NCI-H1417 treated with DMSO at 0.1 percent for 48 hours (cell line): ENCODE data around the gene PAX4.
A peak's percentile ranks its signal among the peaks of the same experiment; 100 is the strongest.
"Not testable (repeated sequence)": the region's sequence is repeated elsewhere in the genome, so short reads cannot be mapped to it uniquely, and the experiment has no call there.

Source experiments
- DNase-seq: peaks from one replicate; lab custom pipeline; 2025; lab: John Stamatoyannopoulos, UW

Gene PAX4

DNA sequence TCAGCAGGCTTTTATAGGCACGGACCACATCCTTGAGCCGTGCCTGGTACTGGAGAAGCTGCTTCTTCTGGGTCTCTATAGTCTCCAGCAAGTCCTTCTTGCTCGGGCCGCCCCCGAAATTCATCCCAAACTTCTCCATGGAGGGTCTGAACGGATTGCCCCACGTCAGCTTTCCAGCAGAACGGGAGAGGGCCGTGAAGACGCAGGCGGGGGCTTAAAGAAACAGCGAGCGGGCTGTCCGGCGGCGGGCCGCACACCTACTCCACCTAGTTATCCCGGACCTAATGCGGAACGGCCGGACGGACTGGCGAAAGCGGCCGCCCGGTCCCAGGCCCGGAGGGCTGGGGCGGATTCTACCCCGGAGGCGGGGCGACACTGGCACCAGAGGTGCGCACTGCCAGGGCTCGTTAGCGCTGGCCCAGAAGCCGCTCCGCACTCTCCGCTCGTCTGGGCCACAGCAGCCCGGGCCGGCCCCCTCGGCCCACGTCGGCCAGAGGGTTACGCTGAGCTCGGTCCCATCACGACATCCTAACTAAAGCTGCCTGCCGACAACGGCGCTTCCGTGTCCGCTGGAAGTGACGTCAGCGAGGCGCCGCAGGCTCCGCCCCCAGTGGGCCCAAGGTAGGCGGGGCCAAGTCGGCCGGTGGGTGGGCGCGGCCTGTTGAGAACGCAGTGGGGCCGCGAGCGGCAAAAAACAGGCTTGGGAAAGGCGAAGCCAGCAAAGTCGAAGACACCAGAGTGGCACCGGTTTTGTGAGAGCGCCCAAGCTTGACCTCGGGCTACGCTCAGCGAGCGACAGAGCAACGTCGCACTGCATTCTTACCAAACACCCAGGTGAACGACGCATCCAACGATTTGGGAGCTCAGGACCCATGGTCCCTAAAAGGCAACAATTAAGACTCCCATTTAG, 32.6 kb downstream of the PAX4 start, which contains the start of gene GCC1:
TSS of gene GCC1 (minus strand) at position 553 of the 910 bp plus-strand sequence. CDS start at position 139, 414 bp downstream.
- peak; percentile 26 for DNase-seq

DNA sequence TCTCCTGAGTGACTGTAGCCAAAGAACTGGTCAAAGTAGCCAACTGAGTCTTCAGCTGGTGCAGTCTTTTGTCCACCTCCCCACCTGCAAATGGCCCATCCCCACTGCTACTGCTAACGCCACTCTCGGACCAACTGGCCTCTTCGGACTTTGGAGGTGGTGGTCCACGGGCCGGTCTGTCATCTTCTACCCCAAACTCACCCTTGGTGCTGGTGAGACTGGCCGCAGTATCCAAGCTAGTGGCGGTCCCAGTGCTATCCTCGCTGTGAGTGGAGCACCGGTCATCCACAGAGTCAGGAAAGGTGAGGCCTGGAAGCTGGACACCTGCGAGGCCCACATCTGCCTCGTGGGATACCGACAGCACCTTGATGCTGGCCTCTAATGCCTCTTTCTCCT, 33.3 kb downstream of the PAX4 start:
- DNase-seq = no peak

DNA sequence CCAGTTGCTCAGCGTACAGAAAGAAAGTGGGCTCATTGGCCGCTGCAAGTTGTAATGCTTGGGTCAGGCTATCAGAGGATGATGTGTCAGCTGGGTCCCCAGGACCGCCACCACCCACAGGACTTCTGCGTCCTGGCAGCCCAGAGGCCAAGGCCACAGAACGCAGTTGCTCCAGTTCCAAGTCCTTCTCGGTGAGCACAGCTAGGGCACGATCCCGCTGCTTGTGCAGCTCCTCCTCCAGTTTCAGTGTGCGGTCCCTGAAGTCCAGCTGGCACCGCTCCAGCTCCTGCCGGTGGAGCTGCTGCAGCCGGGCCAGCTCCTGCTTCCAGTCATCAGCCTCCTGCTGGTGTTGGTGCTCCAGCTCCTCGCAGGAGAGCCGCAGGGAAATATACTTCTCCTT, 35.6 kb downstream of the PAX4 start:
- DNase-seq = no peak

DNA sequence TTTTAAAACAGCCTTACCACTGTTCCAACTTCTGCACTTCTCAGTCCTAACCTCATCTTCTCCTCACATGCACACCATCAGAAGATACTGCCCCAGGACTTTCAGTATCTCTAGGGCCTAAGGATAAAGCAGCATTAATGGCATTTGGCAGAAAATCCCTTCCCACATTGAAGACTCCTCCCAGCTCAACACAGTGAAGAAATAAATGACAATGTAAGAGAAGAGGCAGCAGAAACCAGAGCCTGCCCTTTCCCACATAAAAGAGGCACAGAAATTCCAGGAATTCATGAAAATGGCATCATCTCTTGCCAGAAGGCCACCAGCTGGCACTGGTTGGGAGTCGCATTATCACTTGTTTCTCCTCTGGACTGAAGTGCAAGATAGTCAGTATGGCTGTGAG, 36.2 kb downstream of the PAX4 start:
- DNase-seq = no peak

DNA sequence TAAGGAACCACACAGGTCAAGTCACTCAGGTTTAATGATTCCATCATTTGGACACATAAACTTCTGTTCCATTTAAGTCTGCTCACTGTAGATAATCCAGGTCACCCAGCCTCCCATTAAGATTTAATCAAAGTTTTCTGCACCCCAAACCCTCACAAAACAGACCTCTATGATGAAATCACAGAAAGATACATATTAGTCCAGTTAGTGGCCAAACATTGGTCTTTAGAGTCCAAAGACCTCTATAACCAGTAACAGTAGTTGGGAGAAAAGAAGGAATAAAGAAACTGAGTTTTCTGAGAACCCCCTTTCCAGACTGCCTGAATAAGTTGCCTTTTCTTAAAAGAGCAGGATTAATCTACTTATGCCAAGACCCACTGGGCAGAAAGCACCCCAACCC, 37.3 kb downstream of the PAX4 start:
- no peak for DNase-seq

DNA sequence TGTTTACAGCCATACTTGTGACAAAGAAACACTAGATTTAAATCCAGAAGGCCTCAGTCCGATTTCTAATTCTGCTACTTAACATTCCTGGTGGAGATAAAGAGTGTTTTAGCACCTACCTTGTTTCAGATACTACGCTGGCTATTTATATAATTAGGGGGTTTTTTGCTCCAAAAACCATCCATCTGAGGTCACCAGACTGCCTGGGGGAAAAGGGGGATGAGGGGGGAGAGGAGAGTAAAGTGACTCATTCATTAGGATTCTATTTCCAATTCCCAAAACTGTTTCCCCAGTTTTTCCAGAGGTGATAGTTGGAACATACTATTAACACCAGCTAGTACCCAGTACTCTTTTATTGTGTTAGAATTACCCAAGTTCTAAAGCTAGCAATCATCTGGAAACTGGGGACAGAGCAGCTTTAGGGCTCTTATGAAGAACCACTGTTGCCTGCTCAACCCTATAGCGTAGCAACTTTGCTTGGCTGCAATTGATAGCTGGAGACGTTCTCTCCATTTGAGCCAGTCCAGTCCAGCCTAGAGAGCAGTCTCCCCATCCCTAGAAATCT, 39.1 kb downstream of the PAX4 start:
- DNase-seq = no peak

DNA sequence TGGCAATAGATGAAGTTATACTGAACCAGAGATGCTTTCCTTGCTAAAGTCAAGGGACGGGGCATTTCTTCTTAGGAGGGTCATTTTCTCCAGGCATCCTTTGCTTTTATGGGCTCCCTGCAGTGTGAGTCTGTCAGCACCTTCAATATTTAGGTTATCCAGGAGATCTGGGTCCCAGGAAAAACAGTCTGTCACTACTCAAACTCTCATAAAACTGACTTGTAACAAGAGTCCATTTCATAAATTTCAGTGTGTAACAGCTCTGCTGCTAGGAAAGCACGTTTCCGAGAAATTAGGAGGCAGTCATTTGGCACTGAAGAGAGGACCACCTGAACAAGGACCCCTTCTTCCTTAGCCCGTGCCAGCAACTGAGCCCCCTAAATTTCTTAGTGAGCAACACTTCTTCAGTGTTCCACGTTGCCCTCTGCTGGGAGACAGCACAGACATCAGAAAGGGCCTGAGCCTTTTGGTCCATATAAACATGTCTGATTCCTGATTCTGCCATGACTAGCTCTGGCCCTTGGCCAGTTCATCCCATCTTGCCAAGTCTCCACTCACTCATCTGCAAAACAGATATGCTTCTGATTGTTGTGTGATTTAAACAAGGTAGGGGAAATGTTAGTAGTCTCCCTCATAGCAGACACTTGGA, 39.8 kb downstream of the PAX4 start:
- no peak for DNase-seq

DNA sequence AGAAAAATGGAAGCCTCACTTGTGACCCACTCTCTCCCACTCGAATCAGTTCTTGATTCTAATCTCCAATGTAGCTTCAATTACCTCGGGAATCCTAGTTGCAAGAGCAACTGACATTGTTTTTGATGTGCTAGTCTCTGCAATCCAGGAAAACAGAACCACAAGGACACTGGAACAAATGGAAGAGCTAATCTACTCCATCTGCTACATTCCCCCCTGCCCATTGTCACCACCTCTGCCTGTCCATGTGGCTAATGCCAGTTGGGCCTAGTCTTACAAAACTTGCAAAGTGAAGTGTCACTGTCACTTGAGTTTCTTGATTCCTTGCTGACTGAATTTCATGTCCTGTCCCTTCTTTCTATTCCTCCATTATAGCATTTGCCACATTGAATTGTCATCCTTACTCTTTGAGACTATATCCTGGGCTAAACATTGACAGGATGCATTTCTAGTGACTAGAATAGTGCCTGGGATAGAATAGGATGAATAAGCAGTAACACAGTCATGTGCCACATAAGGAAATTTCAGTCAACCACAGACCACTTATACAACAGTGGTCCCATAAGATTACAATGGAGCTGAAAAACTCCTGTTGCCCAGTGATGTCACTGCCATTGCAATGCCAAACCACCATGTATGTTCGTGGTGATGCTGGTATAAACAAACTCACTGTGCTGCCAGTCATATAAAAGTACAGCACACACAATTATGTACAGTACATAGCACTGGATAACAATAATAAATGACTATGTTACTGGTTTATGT, 46.0 kb downstream of the PAX4 start:
- DNase-seq = no peak

DNA sequence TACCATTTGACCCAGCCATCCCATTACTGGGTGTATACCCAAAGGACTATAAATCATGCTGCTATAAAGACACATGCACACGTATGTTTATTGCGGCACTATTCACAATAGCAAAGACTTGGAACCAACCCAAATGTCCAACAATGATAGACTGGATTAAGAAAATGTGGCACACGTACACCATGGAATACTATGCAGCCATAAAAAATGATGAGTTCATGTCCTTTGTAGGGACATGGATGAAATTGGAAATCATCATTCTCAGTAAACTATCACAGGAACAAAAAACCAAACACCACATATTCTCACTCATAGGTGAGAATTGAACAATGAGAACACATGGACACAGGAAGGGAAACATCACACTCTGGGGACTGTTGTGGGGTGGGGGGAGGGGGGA, 49.9 kb downstream of the PAX4 start:
- DNase-seq = not testable (repeated sequence)

DNA sequence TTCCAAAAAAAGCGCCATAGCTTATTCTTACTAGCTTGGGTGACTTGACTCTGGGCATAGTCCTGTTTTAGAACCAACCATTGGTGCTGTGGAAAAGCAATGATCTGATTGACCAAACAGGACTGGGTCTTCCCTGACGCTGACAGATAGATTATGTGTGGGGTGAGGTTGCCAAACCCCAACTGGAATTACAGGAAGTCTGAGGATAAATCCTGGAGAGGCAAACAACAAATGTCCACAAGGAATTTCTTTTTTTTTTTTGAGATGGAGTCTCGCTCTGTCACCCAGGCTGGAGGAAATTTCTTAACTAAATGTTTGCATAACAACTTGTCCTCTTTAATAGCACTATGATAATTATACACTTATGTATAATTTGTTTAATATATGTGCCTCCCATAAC, 51.7 kb downstream of the PAX4 start:
- DNase-seq = no peak
